H1 (cell line): ENCODE measurements around the gene GIMAP7. TPM values are rescaled to one million over a fixed set of nuclear protein-coding genes. Genes with fewer than 3 reads are reported as not detected.

Source experiments
- CTCF ChIA-PET: fragments of 300-600 bp; sonication (Branson Sonifier 250); formaldehyde crosslinking; loops from one replicate; lab custom pipeline; 2021; ENCODE audit not compliant: partially characterized antibody; lab: Charles Lee
- POLR2A ChIA-PET: fragments of 300-600 bp; sonication (Branson Sonifier 250); formaldehyde crosslinking; loops from one replicate; lab custom pipeline; 2021; ENCODE audit warnings: inconsistent platforms; ENCODE audit not compliant: partially characterized antibody; lab: Charles Lee
- DNase-seq, 2 experiments: peaks; one replicate each; pipeline versions ENCODE4 v3.0.0 to v3.0.0-alpha.2; 2010 to 2022; ENCODE audit warnings: low spot score in 2 of 2, low read depth in 1 of 2, mixed read lengths in 1 of 2
- FAIRE-seq: peaks from 2 replicates; lab custom pipeline; 2011; peaks lifted over from hg19 to GRCh38; lab: Jason Lieb, UNC
- H2AFZ ChIP-seq: 2 replicates; pipeline ENCODE4 v1.8.1; 2012; ENCODE audit warnings: low read length, inconsistent platforms
- H2AK5ac ChIP-seq: 2 replicates; pipeline ENCODE4 v1.6.1; 2013; ENCODE audit warnings: low read depth, low read length
- H2BK120ac ChIP-seq: replicated peaks from 2 replicates; pipeline ENCODE3; 2013; ENCODE audit warnings: low read depth, low read length, inconsistent platforms
- H2BK12ac ChIP-seq: 2 replicates; pipeline ENCODE4 v1.6.1; 2013; ENCODE audit warnings: low read depth, low read length
- H2BK15ac ChIP-seq: 2 replicates; pipeline ENCODE4 v1.6.1; 2013; ENCODE audit warnings: low read length
- H2BK20ac ChIP-seq: 2 replicates; pipeline ENCODE4 v1.6.1; 2013; ENCODE audit warnings: low read length
- H2BK5ac ChIP-seq: 2 replicates; pipeline ENCODE4 v1.6.1; 2013; ENCODE audit warnings: low read depth, low read length
- H3K14ac ChIP-seq: 2 replicates; pipeline ENCODE4 v1.6.1; 2013; ENCODE audit warnings: inconsistent platforms; ENCODE audit not compliant: insufficient read length
- H3K18ac ChIP-seq: 2 replicates; pipeline ENCODE4 v1.6.1; 2013; ENCODE audit warnings: low read length; ENCODE audit errors: extremely low read depth
- H3K23ac ChIP-seq: 2 replicates; pipeline ENCODE4 v1.6.1; 2013; ENCODE audit warnings: inconsistent platforms; ENCODE audit not compliant: insufficient read length
- H3K23me2 ChIP-seq: 2 replicates; pipeline ENCODE4 v1.6.1; 2013; ENCODE audit warnings: low read depth, low read length
- H3K27ac ChIP-seq: 2 replicates; pipeline ENCODE4 v1.6.1; 2011; ENCODE audit warnings: low read depth, low read length, inconsistent platforms
- H3K27me3 ChIP-seq, 4 experiments: replicated peaks in 1 of 4; 1 replicate in 1 of 4; 2 replicates in 3 of 4; pipeline versions ENCODE4 v1.6.1 to v1.8.1; 2011 to 2013; ENCODE audit warnings: low read length in 3 of 4, mild to moderate bottlenecking in 3 of 4, inconsistent platforms in 2 of 4, mixed read lengths in 2 of 4, moderate library complexity in 1 of 4; ENCODE audit not compliant: control insufficient read depth in 3 of 4, insufficient read depth in 3 of 4; ENCODE audit errors: extremely low read depth in 1 of 4
- H3K36me3 ChIP-seq, 4 experiments: 2 replicates each; pipeline versions ENCODE4 v1.6.1 to v1.8.1; 2011 to 2013; ENCODE audit warnings: mild to moderate bottlenecking in 4 of 4, low read length in 3 of 4, moderate library complexity in 2 of 4, control low read depth in 1 of 4, inconsistent platforms in 1 of 4; ENCODE audit not compliant: insufficient read depth in 4 of 4, control insufficient read depth in 2 of 4
- H3K4ac ChIP-seq: replicated peaks from 2 replicates; pipeline ENCODE3; 2013; ENCODE audit warnings: low read length, low read depth, mixed read lengths, inconsistent platforms; ENCODE audit not compliant: insufficient read length
- H3K4me1 ChIP-seq, 4 experiments: replicated peaks in 1 of 4; 1 replicate in 1 of 4; 2 replicates in 3 of 4; pipeline versions ENCODE4 v1.6.1 to v1.8.1; 2011 to 2013; ENCODE audit warnings: low read length in 3 of 4, inconsistent platforms in 2 of 4, mixed read lengths in 1 of 4; ENCODE audit not compliant: insufficient read depth in 4 of 4, control insufficient read depth in 3 of 4
- H3K4me2 ChIP-seq, 2 experiments: 2 replicates each; pipeline versions ENCODE4 v1.6.1 to v1.8.1; 2011 to 2013; ENCODE audit warnings: low read depth in 2 of 2, low read length in 2 of 2, control low read depth in 1 of 2, inconsistent platforms in 1 of 2, mild to moderate bottlenecking in 1 of 2; ENCODE audit not compliant: insufficient read depth in 1 of 2
- H3K4me3 ChIP-seq, 4 experiments: fragments of 200-600, 300-600 bp in 1 of 4; sonication (generic), shearing (Covaris generic), sonication (Bioruptor Twin) in 1 of 4; 2 replicates each; pipeline versions ENCODE4 v1.5.1 to v1.8.1; 2011 to 2016; ENCODE audit warnings: low read length in 4 of 4, low read depth in 3 of 4, control low read depth in 2 of 4, inconsistent platforms in 2 of 4, mild to moderate bottlenecking in 2 of 4, mixed read lengths in 1 of 4, moderate library complexity in 1 of 4; ENCODE audit not compliant: insufficient read depth in 2 of 4; ENCODE audit errors: extremely low read depth in 1 of 4
- H3K56ac ChIP-seq: replicated peaks from 2 replicates; pipeline ENCODE3; 2013; ENCODE audit warnings: low read depth, mild to moderate bottlenecking, mixed read lengths, low read length, inconsistent platforms; ENCODE audit not compliant: insufficient read length
- H3K79me1 ChIP-seq: 2 replicates; pipeline ENCODE4 v1.6.1; 2013; ENCODE audit warnings: low read depth, low read length, control low read depth
- H3K79me2 ChIP-seq, 2 experiments: 2 replicates each; pipeline versions ENCODE4 v1.6.1 to v1.8.1; 2012 to 2013; ENCODE audit warnings: low read length in 2 of 2, mild to moderate bottlenecking in 2 of 2, inconsistent platforms in 1 of 2; ENCODE audit not compliant: insufficient read depth in 2 of 2, control insufficient read depth in 1 of 2
- H3K9ac ChIP-seq, 4 experiments: replicated peaks in 1 of 4; 1 replicate in 1 of 4; 2 replicates in 3 of 4; pipeline versions ENCODE4 v1.6.1 to v1.8.1; 2011 to 2013; ENCODE audit warnings: low read depth in 3 of 4, low read length in 3 of 4, control low read depth in 2 of 4, mild to moderate bottlenecking in 2 of 4, moderate library complexity in 2 of 4, inconsistent platforms in 1 of 4; ENCODE audit errors: extremely low read depth in 1 of 4
- H3K9me3 ChIP-seq, 2 experiments: 2 replicates each; pipeline versions ENCODE4 v1.6.1 to v1.8.1; 2012 to 2013; ENCODE audit warnings: mild to moderate bottlenecking in 2 of 2, moderate library complexity in 2 of 2, control low read depth in 1 of 2, inconsistent platforms in 1 of 2, low read depth in 1 of 2, low read length in 1 of 2, mixed read lengths in 1 of 2; ENCODE audit not compliant: insufficient read depth in 2 of 2
- H4K20me1 ChIP-seq, 2 experiments: replicated peaks in 1 of 2; 2 replicates each; pipeline versions ENCODE3 to v1.8.1; 2011 to 2013; ENCODE audit warnings: inconsistent platforms in 2 of 2, low read length in 2 of 2, mild to moderate bottlenecking in 1 of 2; ENCODE audit not compliant: insufficient read depth in 2 of 2, control insufficient read depth in 1 of 2
- H4K5ac ChIP-seq: 2 replicates; pipeline ENCODE4 v1.6.1; 2013; ENCODE audit warnings: low read length, low read depth, mixed read lengths, inconsistent platforms; ENCODE audit not compliant: insufficient read length
- H4K8ac ChIP-seq: 2 replicates; pipeline ENCODE4 v1.8.0; 2013; ENCODE audit warnings: mild to moderate bottlenecking, moderate library complexity, low read length, inconsistent platforms; ENCODE audit not compliant: insufficient read depth; ENCODE audit errors: extremely low read depth
- H4K91ac ChIP-seq: replicated peaks from 2 replicates; pipeline ENCODE3; 2013; ENCODE audit warnings: low read length, mixed read lengths, inconsistent platforms; ENCODE audit not compliant: insufficient read length
- NANOG ChIP-seq: IDR thresholded peaks from 2 replicates; pipeline ENCODE4 v1.6.1; 2011; ENCODE audit warnings: low read length, low read depth, mild to moderate bottlenecking, inconsistent platforms; ENCODE audit not compliant: insufficient read depth, poor library complexity, severe bottlenecking
- TEAD4 ChIP-seq: IDR thresholded peaks from 2 replicates; pipeline ENCODE4 v1.6.1; 2012; ENCODE audit warnings: low read depth, low read length, inconsistent platforms, mixed read lengths
- WGBS, 2 experiments: shearing (Covaris generic) in 1 of 2; methylation state at CpG; one replicate each; pipeline versions ENCODE4 v1.1.6 to v1.1.7; 2013 to 2015; ENCODE audit warnings: low lambda C conversion rate in 2 of 2, mixed read lengths in 2 of 2, inconsistent platforms in 1 of 2, low coverage in 1 of 2, missing lambda C conversion rate in 1 of 2; ENCODE audit not compliant: insufficient replicate concordance in 2 of 2, insufficient coverage in 1 of 2, insufficient read length in 1 of 2; ENCODE audit errors: extremely low coverage in 1 of 2, missing lambda C conversion rate in 1 of 2; 5-methylcytosine and 5-hydroxymethylcytosine counted together
- polyA plus RNA-seq, 7 experiments: library from polyadenylated mRNA; depleted of rRNA in 3 of 7; stranded (reverse) in 5 of 7; unstranded in 2 of 7; fragments of >200 nt in 5 of 7; fragments of 200-250 nt in 2 of 7; gene quantifications; 1 replicate in 5 of 7; 2 replicates in 1 of 7; 4 replicates in 1 of 7; pipeline versions ENCODE4 v1.2.1 to v1.2.3, GENCODE V29; 2011 to 2013; ENCODE audit warnings: missing spikeins in 2 of 7, mixed read lengths in 2 of 7
- total RNA-seq: library from RNA; stranded (reverse); fragmentation: NEBNext Ultra II Directional; extraction: Animal tissue kit (Norgen Biotek cat#: 25700); gene quantifications from 2 replicates; pipeline ENCODE4 v1.2.1, GENCODE V29; 2021

Gene GIMAP7
- total and polyA plus RNA-seq, 2 of the 8 experiments (the other 6 are each of a cell fraction or from before 2014, with no cell fraction given), result not detected

GRCh38 chr7:150566123-150566522 lies 51.5 kb downstream of the GIMAP7 start:
- H3K79me2 ChIP-seq, result no peaks in the 10 kb centered on the region
- no peaks in the 10 kb centered on the region for H3K23me2 ChIP-seq
- no peak overlapping the region for H2BK5ac ChIP-seq
- TF ChIP-seq TEAD4 (0 out of 2 replicates have a peak, but pooled peaks have one; percentile 22), NANOG (no peak)
- DNase-seq (no peak), FAIRE-seq (peak; percentile 70)
- H3K9ac ChIP-seq, result no peak overlapping the region
- CTCF ChIA-PET, result interaction anchor here (1.4 kb wide), 1 partner anchor 117 kb away, joined by 3 read pairs; no protein-coding TSS in a partner anchor
- no peak overlapping the region; a peak in 1 of 8 replicates for H3K4me3 ChIP-seq
- H3K9me3 ChIP-seq, result 0 out of 4 replicates have a peak, but pooled peaks cover 0 to under 1% of the 10 kb centered on the region in 2 experiments
- POLR2A ChIA-PET, result no interaction called here
- no peaks in the 10 kb centered on the region for H4K20me1 ChIP-seq
- no peaks in the 10 kb centered on the region for H3K27me3 ChIP-seq
- H4K91ac ChIP-seq, result no peak overlapping the region
- 33% methylated on average over 3 of the region's 3 CpGs; no CpG with 5 or more reads in 1 of the 2 experiments for WGBS, 2 experiments
- no peak overlapping the region for H3K18ac ChIP-seq
- no peak overlapping the region for H2AK5ac ChIP-seq
- H3K79me1 ChIP-seq, result no peaks in the 10 kb centered on the region
- no peak overlapping the region for H4K8ac ChIP-seq
- H3K14ac ChIP-seq, result no peak overlapping the region
- no peak overlapping the region for H2AFZ ChIP-seq
- H3K23ac ChIP-seq, result no peak overlapping the region
- H2BK120ac ChIP-seq, result no peak overlapping the region
- no peak overlapping the region for H4K5ac ChIP-seq
- H3K4me1 ChIP-seq, result peaks cover 2 to 11% (median 7%) of the 10 kb centered on the region in 4 experiments; a peak in 5 of 7 replicates
- H3K36me3 ChIP-seq, result no peaks in the 10 kb centered on the region
- no peak overlapping the region for H3K56ac ChIP-seq
- H3K27ac ChIP-seq, result no peak overlapping the region
- peak overlapping the region; percentile 9 to 35; a peak in 3 of 4 replicates for H3K4me2 ChIP-seq
- no peak overlapping the region for H2BK20ac ChIP-seq
- no peak overlapping the region for H2BK15ac ChIP-seq
- H2BK12ac ChIP-seq, result no peak overlapping the region
- H3K4ac ChIP-seq, result no peak overlapping the region
